ENCODE results near the gene TRIM8. TPM values are rescaled to one million over a fixed set of nuclear protein-coding genes. Genes with fewer than 3 reads are reported as not detected.

TRIM8 gene
- total RNA-seq, 1 experiment from 2014 or later = 37.0 TPM

DNA sequence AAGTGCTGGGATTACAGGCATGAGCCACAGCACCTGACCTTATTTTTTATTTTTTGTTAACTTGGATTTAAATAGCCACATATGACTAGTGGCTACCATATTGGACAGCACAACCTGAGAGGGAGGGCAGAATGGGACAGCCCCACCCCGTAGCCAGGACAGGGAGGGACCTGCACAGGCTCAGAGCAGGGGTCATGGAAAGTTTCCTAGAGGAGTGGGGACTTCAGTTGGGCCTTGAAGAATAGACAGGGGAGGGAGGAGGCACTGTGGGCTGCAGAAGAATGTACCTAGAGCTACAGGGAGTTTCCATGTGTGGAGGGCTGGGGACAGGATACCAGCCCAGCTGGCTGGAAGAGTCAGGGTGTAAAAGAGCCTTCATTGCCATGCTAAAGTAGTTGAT lies 8.8 kb downstream of the TRIM8 start:
- Mint-ChIP-seq H3K4me1 (peaks cover 40 to 54% of the 10 kb centered on the region in 2 experiments), H3K9me3 (no peaks in the 10 kb centered on the region), H3K36me3 (ENCODE audit: insufficient read depth in 1 of 3, low read depth in 3 of 3) (peaks cover 20 to 52% (median 46%) of the 10 kb centered on the region in 3 experiments), H3K4me3 (no peak overlapping the region), H3K27me3 (ENCODE audit: low read depth) (no peaks in the 10 kb centered on the region), H3K27ac (peak overlapping the region in 2 of 3 experiments; percentile 30 to 33; a peak in 2 of 7 replicates)
- no peak overlapping the region for H3K9ac ChIP-seq (ENCODE audit: extremely low read depth, insufficient read length, low read length)
- no peaks in the 10 kb centered on the region for H3K23me2 ChIP-seq (ENCODE audit: insufficient read length, low read depth, low read length, poor library complexity, severe bottlenecking)
- no peak overlapping the region for H3K14ac ChIP-seq (ENCODE audit: insufficient read depth, low read length)
- no peak overlapping the region for H3K4me2 ChIP-seq (ENCODE audit: insufficient read depth, insufficient read length, low read length)
- H2BK5ac ChIP-seq (ENCODE audit: insufficient read length, low read length) = no peak overlapping the region
- no peak overlapping the region for H3K23ac ChIP-seq (ENCODE audit: insufficient read length, low read depth, low read length)
- no peak overlapping the region for H3K27ac ChIP-seq (ENCODE audit: insufficient read length, low read depth, low read length)
- H4K8ac ChIP-seq (replicated peaks; ENCODE audit: insufficient read length, low read depth, low read length) = no peak overlapping the region
- H3K56ac ChIP-seq (ENCODE audit: insufficient read length, low read depth, low read length) = no peak overlapping the region
- TF ChIP-seq, protein P1, sequence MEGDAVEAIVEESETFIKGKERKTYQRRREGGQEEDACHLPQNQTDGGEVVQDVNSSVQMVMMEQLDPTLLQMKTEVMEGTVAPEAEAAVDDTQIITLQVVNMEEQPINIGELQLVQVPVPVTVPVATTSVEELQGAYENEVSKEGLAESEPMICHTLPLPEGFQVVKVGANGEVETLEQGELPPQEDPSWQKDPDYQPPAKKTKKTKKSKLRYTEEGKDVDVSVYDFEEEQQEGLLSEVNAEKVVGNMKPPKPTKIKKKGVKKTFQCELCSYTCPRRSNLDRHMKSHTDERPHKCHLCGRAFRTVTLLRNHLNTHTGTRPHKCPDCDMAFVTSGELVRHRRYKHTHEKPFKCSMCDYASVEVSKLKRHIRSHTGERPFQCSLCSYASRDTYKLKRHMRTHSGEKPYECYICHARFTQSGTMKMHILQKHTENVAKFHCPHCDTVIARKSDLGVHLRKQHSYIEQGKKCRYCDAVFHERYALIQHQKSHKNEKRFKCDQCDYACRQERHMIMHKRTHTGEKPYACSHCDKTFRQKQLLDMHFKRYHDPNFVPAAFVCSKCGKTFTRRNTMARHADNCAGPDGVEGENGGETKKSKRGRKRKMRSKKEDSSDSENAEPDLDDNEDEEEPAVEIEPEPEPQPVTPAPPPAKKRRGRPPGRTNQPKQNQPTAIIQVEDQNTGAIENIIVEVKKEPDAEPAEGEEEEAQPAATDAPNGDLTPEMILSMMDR (conservative IDR thresholded peaks at IDR 0.05) = no peak
- H4K91ac ChIP-seq (ENCODE audit: insufficient read length, low read depth, low read length) = no peak overlapping the region
- no peak overlapping the region for H2BK12ac ChIP-seq (ENCODE audit: insufficient read length, low read depth, low read length)
- H2AFZ ChIP-seq (ENCODE audit: low read length) = no peak overlapping the region
- no peaks in the 10 kb centered on the region for H3K9me3 ChIP-seq (ENCODE audit: control insufficient read depth, low read depth, low read length)
- no peaks in the 10 kb centered on the region for H3K27me3 ChIP-seq (ENCODE audit: insufficient read depth, low read length)
- no peak overlapping the region for H2BK15ac ChIP-seq (ENCODE audit: low read depth, low read length)
- H3K4ac ChIP-seq (ENCODE audit: low read depth, low read length) = no peak overlapping the region
- H3K79me2 ChIP-seq (ENCODE audit: insufficient read depth, low read length) = peaks cover 10% of the 10 kb centered on the region; the same call in 1 of the 2 replicates
- H3T11ph ChIP-seq (ENCODE audit: low read length) = no peak overlapping the region
- no peak for DNase-seq
- H3K4me1 ChIP-seq (ENCODE audit: insufficient read depth, low read length) = peaks cover 5% of the 10 kb centered on the region; the same call in 1 of the 2 replicates
- no peak overlapping the region for H4K5ac ChIP-seq (ENCODE audit: insufficient read length, low read depth, low read length)
- H3K18ac ChIP-seq (ENCODE audit: insufficient read length, low read depth, low read length) = no peak overlapping the region
- no peak overlapping the region for H2BK20ac ChIP-seq (ENCODE audit: low read depth, low read length, poor library complexity, severe bottlenecking)
- peaks cover 6% of the 10 kb centered on the region for H3K79me1 ChIP-seq (ENCODE audit: insufficient read depth, low read depth, low read length, poor library complexity, severe bottlenecking)
- no peaks in the 10 kb centered on the region for H4K20me1 ChIP-seq (ENCODE audit: control insufficient read depth, insufficient read depth, insufficient read length)
- no peak overlapping the region for H2BK120ac ChIP-seq (ENCODE audit: low read depth, low read length, poor library complexity, severe bottlenecking)
- no CpG with 5 or more reads among the region's 1 CpG for WGBS (ENCODE audit: extremely low coverage, insufficient read length, low lambda C conversion rate)
- no peak overlapping the region for H2AK5ac ChIP-seq (ENCODE audit: insufficient read length, low read length)

All from H9 (cell line).